GM12872 (cell line): ENCODE data around the gene ACACA.

Experiments used
- CTCF ChIP-seq: IDR thresholded peaks from 3 replicates; pipeline ENCODE4 v1.5.1; 2011; ENCODE audit warnings: low read depth, mild to moderate bottlenecking, low read length, moderate library complexity; ENCODE audit not compliant: insufficient read depth

Gene ACACA

GRCh38 chr17:37278247-37278894 lies 128.3 kb downstream of the ACACA start:
- TF ChIP-seq CTCF, result no peak

- TF ChIP-seq CTCF, result no peak
Measured at GRCh38 chr17:37276475-37276874, 130.2 kb downstream of the ACACA start.

- no peak for TF ChIP-seq CTCF
Measured at GRCh38 chr17:37274461-37274860, 132.2 kb downstream of the ACACA start.

- no peak for TF ChIP-seq CTCF
Measured at GRCh38 chr17:37273409-37274051, 133.1 kb downstream of the ACACA start.

- no peak for TF ChIP-seq CTCF
Measured at GRCh38 chr17:37265446-37266173, 141.0 kb downstream of the ACACA start.

GRCh38 chr17:37261286-37261685 lies 145.3 kb downstream of the ACACA start:
- no peak for TF ChIP-seq CTCF

GRCh38 chr17:37259030-37259735 lies 147.5 kb downstream of the ACACA start:
- no peak for TF ChIP-seq CTCF
